DMS79 treated with DMSO at 0.1 percent for 48 hours (cell line): Measurements from ENCODE around the gene FBXO28.

Experiments used
- DNase-seq: peaks from one replicate; lab custom pipeline; 2025; lab: John Stamatoyannopoulos, UW

Gene FBXO28

DNA sequence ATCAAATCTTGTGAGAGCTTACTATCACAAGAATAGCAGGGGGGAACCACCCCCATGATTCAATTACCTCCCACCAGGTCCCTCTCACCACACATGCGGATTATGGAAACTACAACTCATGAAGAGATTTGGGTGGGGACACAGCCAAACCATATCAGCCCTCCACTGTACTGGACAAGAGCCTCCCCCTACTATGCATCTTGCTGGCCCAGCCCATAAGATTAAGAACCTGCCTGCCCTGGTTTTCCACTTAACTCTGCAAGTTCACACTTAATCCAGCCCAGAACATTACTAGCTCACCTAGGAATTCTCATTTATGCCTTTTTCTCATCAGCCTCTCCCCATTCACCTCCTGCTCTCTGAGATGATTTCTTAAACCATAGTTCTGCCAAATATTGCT, 18.0 kb upstream of the FBXO28 start:
- no peak for DNase-seq

DNA sequence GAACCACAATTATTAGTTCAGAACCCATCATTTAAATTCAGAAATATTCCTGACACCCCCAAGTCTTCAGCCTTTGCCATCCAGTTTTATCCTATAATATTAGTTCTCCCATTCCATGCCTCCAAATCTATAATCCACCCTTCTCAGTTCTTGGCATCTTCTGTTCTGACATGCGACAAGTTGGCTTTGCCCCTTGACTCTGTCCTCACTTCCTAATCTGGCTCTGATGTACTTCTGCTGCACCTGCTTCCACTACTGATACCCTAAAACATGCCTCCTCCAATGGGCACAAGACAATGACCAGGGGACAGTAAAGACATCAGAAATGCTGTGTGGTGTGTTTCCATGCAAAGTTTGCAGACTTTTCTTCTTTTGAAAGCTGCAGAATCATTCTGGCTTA, 17.1 kb upstream of the FBXO28 start:
- DNase-seq = no peak

DNA sequence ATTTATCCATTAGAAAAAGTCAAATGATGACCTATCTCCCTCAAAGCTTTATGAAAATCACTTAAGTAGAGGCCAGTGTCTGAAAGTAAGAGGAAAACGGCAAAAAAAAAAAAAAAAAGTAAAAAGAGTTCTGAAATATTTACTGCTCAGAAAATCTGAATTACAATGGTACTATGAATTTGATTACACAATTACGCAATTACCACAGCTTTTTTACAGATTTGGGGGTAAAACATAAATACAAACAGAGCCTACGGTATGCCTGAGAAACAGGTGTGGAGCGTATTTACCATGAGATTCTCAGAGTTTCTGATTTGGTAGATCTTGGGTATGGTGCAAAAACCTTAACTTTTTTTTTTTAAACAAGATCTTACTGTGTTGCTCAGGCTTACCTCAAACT, 15.9 kb upstream of the FBXO28 start:
- no peak for DNase-seq

DNA sequence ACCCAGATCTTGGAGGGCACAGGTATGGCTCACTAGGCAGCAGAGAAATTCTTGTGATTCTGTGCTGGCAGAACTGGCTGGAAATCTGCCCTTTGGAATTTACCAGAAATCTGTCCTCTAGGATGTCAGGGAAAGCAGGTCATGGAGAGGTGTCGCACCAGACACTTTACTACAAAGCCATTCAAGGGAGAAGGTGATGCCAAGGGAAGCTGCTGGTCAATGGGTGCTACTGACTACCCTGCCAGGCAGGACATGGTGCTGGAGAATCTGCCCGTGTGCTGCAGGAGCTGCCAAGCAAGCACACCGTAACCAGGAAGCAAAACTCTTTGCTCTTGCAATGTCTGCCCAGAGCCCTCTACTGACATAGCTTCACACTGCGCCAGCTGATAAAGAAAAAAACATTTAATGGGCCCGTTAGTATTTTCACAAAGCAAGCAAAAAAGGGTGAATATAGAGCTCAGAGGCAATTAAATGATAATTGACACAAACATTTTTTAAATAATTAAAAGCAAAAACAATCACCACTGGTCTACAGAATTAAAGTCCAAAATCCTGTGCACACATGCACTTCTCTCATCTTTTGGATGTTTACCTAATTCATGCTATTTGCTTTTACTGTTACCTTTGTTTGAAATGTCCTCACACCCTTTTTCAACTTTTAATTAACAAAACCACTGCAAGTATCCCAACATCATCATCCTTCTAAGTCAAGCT, 7.2 kb upstream of the FBXO28 start:
- peak; percentile 14 for DNase-seq

DNA sequence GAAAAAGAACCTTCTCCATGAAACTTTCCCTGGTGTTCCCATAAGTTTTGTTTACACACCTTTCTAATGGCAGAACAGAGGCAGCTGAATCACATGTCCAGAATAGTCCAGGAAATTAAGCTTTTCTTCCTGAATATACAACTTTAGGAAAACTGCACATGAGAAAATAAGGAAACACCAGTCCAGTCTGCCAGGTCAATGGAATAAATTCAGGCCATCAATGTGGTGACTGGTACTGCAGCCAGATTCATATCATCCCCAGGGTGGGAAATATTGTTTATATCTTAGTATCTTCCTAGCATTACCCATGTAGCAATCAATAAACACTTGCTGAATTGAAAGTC, 6.7 kb upstream of the FBXO28 start:
- no peak for DNase-seq

DNA sequence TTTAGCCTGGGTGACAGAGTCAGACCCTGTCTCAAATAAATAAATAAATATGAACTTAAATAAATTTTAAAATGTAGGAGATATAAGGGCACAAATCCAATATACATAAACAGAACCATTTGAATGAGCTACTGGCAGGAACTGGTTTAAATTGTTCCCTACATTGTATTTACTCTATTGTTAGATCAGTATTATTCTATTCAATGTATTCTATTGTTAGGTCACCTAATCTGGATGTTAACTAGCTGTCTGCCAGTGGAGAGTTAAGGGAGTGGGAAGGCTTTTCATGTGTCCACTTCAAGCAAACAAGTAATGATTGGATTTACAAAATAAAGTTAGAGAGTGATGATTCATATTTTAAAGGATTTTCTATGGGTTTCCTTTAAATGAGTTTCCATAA, 4.9 kb upstream of the FBXO28 start:
- DNase-seq = no peak

DNA sequence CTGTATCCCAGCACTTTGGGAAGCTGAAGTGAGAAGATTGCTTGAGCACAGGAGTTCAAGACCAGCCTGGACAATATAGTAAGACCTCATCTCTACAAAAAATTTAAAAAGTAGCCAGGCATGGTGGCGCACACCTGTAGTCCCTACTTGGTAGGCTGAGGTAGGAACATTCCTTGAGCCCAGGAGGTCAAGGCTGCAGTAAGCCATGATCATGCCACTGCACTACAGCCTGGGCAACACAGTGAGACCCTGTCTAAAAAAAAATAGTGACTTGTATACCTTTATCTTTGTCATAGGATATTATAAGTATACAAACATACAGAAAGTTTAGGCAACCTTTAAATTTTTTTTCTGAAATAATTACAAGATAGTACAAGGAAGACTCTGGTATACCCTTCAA, 3.9 kb upstream of the FBXO28 start:
- no peak for DNase-seq

DNA sequence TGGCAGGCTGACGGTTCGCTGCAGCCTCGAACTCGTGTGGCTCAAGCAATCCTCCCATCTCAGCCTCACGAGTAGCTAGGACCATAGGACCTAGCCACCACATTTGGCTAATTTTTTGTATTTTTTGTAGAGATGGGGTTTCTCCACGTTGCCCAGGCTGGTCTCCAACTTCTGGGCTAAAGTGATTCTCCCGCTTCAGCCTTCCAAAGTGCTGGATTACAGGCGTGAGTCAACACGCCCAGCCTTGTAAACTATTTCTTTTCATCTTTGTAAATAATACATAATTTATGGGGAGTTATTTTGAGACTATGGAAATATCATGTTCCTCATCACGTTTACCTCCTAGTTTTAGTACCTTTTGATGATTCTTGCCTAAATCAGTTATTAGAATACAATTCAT, 906 bp upstream of the FBXO28 start:
- no peak for DNase-seq

DNA sequence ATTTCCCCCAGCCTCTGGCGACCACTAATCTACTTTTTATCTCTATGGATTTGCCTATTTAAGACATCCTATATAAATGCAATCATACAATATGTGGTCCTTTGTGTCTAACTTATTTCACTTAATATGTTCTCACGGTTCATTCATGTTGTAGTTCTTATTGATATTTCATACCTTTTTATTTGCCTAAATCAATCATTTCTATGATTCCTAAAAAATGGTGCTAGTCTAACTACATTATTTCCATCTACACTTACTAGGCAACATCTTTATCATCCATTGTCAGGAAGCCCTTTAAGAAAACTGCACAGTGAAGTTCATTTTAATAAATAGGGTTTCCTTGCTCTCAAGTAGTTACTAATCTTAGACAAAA, 380 bp upstream of the FBXO28 start:
- no peak for DNase-seq

DNA sequence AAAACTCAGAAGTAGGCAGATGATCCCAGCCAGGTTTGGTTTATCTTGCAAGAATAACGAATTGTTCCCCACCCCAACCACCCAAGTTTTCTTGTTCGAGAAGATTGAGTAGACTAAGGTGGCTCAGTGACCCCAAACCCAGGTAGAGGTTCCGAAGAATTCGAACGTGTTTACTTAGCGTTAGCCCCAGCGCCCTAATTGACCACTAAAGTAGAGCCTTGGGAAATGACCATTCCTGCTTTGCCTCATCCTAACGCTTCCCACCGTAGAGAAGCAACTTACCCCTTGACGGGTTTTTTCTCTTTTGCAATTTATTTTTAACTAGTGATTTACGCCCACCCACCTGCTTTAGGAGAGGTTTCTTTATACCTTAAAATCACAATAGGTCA, 870 bp downstream of the FBXO28 start:
- no peak for DNase-seq

DNA sequence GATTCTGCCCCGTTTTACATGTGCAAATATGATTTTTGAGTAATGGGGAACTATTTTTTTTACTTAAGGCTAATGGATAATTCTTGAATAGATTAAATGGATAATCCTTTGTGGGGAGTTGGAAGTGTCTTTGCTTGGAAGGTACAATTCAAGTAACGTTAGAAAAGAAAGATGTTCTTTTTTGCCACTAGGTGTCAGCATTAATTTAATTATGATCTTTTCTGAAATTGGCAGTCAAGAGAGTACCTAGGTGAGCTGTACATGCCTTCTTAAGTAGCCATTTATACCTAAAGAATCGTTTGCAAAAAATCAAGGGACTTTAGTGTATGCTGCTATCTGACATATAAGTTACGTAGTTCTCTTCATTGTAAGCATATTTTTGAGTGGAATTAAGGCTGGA, 2.2 kb downstream of the FBXO28 start:
- peak; percentile 89 for DNase-seq

DNA sequence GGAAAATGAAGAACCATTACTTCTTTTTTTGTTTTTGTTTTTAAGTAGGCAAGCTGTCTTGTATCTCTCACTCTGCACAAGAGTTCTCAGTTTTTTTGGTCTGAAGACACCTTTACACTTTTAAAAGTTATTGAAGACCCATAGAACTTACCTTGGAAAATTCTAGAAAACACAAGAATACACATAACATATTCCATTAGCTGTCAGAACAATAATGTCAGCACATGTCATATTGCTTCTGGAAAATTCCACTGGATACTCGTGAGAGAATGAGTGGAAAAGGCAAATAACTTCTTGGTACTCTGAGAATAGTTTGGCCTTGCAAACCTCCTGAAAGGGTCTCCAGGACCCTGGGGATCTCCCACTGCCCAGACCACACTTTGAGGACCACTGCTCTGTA, 4.8 kb downstream of the FBXO28 start:
- no peak for DNase-seq

DNA sequence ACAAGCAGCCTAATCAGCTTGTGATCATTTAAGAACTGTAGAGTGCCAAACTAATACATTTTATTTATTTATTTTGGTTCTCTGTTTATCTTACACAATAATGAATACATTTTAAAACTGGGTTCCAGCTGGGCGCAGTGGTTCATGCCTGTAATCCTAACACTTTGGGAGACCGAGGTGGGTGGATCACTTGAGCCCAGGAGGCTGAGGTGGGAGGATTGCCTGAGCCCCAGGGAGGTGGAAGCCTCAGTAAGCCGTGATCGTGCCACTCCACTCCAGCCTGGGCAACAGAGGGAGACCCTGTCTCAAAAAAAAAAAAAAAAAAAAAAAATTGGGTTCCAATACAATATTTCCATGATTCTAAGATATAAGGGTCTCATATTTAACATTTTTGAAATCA, 9.2 kb downstream of the FBXO28 start:
- no peak for DNase-seq

DNA sequence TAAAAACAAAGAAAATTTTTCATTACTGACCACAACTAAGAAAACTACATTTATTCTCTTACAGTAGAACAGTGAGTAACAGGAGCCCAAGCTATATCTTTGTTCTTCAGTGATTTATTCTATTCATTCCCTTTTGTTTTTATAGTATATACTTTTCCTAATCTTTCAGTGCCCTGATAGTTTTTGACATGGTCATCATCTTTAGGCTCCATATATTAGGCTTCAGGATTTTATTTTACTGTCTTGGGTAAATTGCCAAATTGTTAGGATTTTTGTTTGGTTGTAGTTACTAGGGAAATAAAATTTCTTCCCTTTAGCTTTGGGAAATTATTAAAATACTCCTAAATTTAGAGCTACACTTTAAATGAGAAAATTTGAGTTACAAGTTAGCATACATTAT, 10.3 kb downstream of the FBXO28 start:
- DNase-seq = no peak

DNA sequence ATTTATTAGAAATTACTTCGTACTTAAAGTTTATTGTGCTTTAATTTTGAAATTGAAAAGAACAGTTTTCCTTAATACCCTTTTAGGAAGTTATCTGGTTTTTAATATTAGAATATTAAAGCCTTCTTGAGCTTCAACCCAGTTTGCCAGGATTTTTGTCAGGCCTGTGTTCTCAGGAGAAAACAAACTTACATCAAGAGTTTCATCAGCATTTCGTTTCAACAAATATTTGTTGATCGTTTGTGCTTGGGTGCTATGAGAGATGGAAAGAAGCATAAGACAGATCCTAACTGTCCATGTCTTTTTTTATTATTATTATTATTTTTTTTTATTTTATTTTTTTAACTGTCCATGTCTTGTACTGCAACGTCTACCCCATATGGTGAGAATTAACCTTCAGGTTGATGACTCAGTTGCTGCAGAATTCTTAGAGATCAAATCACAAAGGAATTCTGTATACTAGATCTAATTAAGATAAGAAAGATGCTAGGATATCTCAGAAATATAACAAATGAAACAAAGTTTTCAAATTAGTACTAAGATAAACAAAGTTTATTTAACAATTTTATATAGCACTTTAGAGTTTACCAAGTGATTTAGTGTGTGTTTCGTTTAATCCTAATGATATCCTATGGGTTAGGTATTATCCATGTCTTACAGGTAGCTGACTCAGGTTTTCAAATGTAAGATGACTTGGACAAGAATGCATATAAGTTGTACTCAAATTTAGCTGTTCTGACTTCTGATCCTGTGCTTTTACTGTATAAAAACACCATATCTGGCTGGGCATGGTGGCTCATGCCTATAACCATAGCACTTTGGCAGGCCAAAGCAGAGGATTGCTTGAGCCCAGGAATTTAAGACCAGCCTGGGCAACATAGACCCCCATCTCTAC, 14.3 kb downstream of the FBXO28 start:
- DNase-seq = no peak

DNA sequence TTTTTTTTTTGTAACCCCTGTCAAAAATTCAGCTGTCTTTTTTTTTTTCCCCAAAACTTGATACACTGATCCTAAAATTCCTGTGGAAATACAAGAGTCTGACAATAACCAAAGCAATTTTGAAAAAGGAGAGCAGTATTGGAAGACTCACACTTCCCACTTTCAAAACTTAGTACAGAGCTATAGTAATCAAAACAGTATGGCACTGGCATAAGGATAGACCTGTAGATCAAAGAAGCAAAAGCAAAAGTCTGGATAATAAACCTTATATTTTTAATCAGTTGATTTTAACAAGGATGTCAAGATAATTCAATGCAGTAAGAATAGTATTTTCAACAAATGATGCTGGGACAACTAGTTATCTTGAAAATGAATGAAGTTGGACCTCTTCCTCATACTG, 17.3 kb downstream of the FBXO28 start:
- no peak for DNase-seq

DNA sequence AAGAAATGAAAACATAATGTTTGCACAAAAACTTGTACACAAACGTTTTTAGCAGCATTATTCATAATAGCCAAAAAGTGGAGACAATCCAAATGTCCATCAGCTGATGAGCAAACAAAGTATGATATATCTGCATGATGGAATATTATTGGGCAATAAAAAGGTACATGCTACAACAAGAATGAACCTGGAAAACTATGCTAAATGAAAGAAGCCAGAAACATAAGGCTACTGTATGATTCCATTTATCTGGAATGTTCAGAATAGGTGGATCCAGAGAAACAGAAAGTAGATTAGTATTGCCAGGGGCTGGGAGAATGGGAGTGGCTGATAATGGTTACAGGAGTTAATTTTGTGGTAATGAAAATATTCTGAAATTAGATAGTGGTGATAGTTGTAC, 19.0 kb downstream of the FBXO28 start:
- no peak for DNase-seq

DNA sequence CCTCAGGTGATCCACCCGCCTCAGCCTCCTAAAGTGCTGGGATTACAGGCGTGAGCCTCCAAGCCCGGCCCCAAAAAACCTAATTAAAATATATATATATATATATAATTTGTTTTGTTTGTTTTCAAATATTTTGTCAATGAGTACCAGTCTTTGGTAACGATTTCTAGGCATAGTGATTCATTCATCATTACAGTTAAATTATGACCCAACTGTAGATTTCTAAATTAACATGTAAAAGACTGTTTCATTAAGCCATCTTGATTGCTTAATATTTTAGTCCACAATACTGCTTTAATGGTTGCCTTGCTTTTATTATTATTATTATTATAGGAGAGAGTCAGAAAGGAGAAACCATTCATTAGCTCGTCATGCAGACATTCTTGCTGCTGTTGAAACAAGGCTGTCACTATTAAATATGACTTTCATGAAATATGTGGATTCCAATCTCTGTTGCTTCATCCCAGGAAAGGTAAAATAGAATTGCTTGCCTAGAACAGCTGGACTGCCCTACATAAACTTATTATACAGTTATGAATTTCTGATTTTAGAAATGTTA, 19.9 kb downstream of the FBXO28 start:
- DNase-seq = no peak

DNA sequence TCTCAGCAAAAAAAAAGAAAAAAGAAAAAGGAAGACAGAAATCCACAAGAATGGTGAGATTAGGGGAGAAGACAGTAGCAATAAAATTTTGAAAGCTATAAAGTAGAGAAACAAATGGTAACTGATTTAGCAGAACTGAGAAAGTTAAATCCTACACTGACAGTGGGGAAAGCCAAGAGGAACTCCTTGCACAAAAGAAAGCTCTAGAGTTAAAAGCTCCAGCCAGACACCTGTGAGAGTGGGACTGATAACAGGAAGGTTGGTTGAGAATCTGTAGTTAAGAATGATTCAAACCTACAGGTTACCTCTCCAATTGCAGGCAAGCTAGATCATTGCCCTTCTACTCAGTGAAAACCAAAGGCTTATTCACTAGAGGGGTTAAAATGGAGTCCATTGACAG, 23.6 kb downstream of the FBXO28 start:
- no peak for DNase-seq

DNA sequence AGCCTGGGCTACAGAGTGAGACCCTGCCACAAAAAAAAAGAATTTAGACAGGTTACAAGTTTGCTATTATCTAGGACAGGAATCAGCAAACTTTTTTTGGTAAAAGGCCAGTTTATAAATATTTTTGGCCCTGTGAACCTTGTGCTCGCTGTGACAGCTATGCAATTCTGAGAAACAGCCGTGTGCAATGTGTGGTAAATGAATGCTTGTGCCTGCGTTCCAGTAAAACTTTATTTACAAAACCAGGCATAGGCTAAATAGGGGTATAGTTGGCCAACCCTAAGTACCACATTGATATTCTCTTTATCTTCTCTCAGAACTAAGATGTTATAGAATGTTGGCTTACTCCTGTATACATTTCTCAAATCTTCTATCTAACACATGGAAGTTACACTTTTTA, 24.3 kb downstream of the FBXO28 start:
- DNase-seq = no peak

DNA sequence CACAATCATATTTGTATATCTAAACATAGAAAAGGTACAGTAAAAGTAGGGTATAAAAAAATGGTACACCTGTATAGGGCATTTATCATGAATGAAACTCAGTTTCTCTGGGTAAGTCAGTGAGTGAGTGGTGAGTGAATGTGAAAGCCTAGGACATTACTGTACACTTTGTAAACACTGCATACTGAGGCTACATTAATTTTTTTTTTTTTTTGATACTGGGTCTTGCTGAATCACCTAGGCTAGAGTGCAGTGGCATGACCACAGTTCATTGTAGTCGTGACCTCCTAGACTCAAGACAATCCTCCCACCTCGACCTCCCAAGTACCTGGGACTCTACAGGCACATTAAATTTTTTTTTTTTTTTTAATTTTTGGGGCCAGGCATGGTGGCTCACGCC, 27.8 kb downstream of the FBXO28 start:
- DNase-seq = no peak

DNA sequence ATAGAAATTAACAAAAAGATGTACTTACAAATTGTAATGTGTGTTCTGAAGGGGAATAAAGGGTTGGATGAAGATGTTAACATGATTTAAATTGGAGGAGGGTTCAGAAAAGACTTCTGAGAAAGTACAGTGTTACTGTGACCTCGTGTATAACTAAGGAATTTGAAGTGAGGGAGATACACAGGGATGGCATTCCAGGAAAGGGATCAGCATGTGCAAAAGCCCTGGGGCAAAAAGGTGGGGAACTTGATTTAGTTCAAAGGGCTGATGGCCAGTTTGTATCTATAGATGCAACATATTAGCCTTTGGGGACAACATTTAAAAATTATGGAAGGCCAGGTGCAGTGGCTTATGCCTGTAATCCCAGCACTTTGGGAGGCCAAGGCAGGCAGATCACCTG, 35.8 kb downstream of the FBXO28 start:
- DNase-seq = no peak

DNA sequence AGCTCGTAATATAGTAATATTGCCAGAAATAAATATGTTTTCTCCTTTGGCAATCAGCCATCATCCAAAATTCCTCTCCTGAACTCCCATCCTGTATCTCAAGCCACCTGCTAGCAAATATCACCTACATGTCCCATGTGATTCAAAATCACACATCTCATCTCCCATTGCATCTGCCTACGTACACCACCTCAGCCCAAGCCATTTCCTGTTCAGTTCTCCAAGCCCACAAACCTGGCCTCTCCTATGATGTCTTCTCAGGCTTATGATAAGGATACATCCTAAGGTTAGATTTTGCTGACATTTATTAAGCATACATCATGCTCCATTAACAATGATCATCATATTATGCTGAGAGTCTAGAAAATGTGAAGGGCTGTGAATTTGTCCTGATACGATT, 37.2 kb downstream of the FBXO28 start:
- DNase-seq = no peak

DNA sequence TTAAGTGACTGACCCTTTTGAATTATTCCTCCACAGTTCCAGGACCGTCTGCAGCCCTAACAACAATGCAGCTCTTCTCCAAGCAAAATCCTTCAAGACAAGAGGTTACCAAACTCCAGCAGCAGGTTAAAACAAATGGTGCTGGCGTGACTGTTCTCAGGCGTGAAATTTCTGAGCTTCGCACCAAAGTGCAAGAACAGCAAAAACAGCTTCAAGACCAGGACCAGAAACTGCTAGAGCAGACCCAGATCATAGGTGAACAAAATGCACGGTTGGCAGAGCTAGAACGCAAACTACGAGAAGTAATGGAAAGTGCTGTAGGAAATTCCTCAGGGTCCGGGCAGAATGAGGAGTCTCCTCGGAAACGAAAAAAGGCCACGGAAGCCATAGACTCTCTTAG, 43.4 kb downstream of the FBXO28 start:
- no peak for DNase-seq
